Adrenal gland (tissue), 5 donors: Measurements from ENCODE around the gene SOD3.

Experiments used
- POLR2A ChIP-seq, 2 donors: fragments of 450-650 bp; IDR thresholded peaks; one replicate each; pipeline ENCODE4 v1.6.1; 2017; ENCODE audit warnings: antibody characterized with exemption in 2 of 2, mild to moderate bottlenecking in 2 of 2, moderate library complexity in 1 of 2
- TF ChIP-seq, protein P1 (sequence below), 6 experiments: fragments of 450-650 bp in 4 of 6; fragments of 200-600 bp in 2 of 6; sonication (generic) in 1 of 6; IDR thresholded peaks; 1 replicate in 5 of 6; 2 replicates in 1 of 6; pipeline versions ENCODE4 v1.5.1 to v1.8.0; 2016 to 2021; ENCODE audit warnings: antibody characterized with exemption in 6 of 6, mild to moderate bottlenecking in 2 of 6, moderate library complexity in 1 of 6
- donor health status: DM: no; HTN: no; CAD: no.

DNA sequence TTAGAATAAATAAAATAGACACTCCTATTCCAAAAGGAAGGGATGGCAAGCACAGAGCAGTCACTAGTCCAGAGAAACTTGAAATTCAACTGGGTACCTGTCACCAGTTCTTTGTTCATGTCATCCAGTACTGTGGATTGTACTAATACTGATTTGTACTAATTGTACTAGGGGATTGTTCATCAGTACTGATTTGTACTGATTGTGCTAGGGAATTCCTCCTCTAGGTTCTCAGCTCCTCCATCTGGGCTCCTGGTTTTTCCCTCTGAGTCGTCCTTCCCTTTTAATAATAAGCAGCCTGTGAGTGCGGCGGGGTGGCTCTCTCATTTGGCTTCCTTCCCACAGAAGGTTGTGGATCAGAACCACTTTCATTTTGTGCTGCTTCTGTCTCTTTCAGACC is 31.0 kb upstream of the SOD3 start:
- TF ChIP-seq, protein P1, sequence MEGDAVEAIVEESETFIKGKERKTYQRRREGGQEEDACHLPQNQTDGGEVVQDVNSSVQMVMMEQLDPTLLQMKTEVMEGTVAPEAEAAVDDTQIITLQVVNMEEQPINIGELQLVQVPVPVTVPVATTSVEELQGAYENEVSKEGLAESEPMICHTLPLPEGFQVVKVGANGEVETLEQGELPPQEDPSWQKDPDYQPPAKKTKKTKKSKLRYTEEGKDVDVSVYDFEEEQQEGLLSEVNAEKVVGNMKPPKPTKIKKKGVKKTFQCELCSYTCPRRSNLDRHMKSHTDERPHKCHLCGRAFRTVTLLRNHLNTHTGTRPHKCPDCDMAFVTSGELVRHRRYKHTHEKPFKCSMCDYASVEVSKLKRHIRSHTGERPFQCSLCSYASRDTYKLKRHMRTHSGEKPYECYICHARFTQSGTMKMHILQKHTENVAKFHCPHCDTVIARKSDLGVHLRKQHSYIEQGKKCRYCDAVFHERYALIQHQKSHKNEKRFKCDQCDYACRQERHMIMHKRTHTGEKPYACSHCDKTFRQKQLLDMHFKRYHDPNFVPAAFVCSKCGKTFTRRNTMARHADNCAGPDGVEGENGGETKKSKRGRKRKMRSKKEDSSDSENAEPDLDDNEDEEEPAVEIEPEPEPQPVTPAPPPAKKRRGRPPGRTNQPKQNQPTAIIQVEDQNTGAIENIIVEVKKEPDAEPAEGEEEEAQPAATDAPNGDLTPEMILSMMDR (IDR thresholded peaks at IDR 0.05): no peak
- no peak for TF ChIP-seq POLR2A (IDR thresholded peaks at IDR 0.05)
